OCI-LY1 (cell line): Measurements from ENCODE around the gene COX4I1.

ENCODE experiments used
- H2AFZ ChIP-seq: fragments of 200-600 bp; sonication (generic), shearing (Covaris generic); 2 replicates; pipeline ENCODE4 v1.6.0; 2014; ENCODE audit warnings: antibody characterized with exemption, mild to moderate bottlenecking, low read length
- H3F3A ChIP-seq: fragments of 200-600 bp; sonication (generic), shearing (Covaris generic); 2 replicates; pipeline ENCODE4 v1.6.0; 2014; ENCODE audit warnings: mild to moderate bottlenecking, antibody characterized with exemption, low read length, moderate library complexity; ENCODE audit not compliant: insufficient read depth
- H3K27ac ChIP-seq: fragments of 200-600 bp; sonication (generic); 2 replicates; pipeline ENCODE4 v1.5.1; 2014; ENCODE audit warnings: low read length, mixed run types, mild to moderate bottlenecking, low read depth; ENCODE audit not compliant: poor library complexity, severe bottlenecking
- H3K27me3 ChIP-seq: fragments of 200-600 bp; sonication (generic); 2 replicates; pipeline ENCODE4 v1.6.0; 2014; ENCODE audit warnings: antibody characterized with exemption, mild to moderate bottlenecking, low read length, moderate library complexity; ENCODE audit not compliant: insufficient read depth
- H3K36me3 ChIP-seq: fragments of 200-600 bp; sonication (generic); 2 replicates; pipeline ENCODE4 v1.6.1; 2014; ENCODE audit warnings: mild to moderate bottlenecking, antibody characterized with exemption, low read length, moderate library complexity, mixed read lengths; ENCODE audit not compliant: insufficient read depth
- H3K4me1 ChIP-seq: fragments of 200-600 bp; sonication (generic); 2 replicates; pipeline ENCODE4 v1.5.1; 2014; ENCODE audit warnings: mild to moderate bottlenecking, low read length, moderate library complexity; ENCODE audit not compliant: insufficient read depth, severe bottlenecking
- H3K4me2 ChIP-seq: fragments of 200-600 bp; sonication (generic), shearing (Covaris generic); 2 replicates; pipeline ENCODE4 v1.6.1; 2014; ENCODE audit warnings: low read length
- H3K4me3 ChIP-seq: fragments of 200-600 bp; sonication (generic); 2 replicates; pipeline ENCODE4 v1.5.1; 2014; ENCODE audit warnings: low read length, low read depth, mild to moderate bottlenecking, mixed read lengths; ENCODE audit not compliant: poor library complexity, severe bottlenecking
- H3K79me2 ChIP-seq: fragments of 200-600 bp; shearing (Covaris generic); 2 replicates; pipeline ENCODE4 v1.6.1; 2016; ENCODE audit warnings: mixed run types, low read length, mixed read lengths; ENCODE audit not compliant: insufficient read depth
- H3K9ac ChIP-seq: fragments of 200-600 bp; sonication (generic), shearing (Covaris generic); 2 replicates; pipeline ENCODE4 v1.6.1; 2014; ENCODE audit warnings: mild to moderate bottlenecking, low read length, mixed read lengths
- H3K9me2 ChIP-seq: fragments of 200-600 bp; sonication (generic), shearing (Covaris generic); 2 replicates; pipeline ENCODE4 v1.6.1; 2014; ENCODE audit warnings: low read depth, mild to moderate bottlenecking, low read length, mixed read lengths
- H3K9me3 ChIP-seq: fragments of 200-600 bp; shearing (Covaris generic); 2 replicates; pipeline ENCODE4 v1.6.1; 2014; ENCODE audit warnings: low read length, mixed read lengths
- H4K20me1 ChIP-seq: fragments of 200-600 bp; sonication (generic), shearing (Covaris generic); 2 replicates; pipeline ENCODE4 v1.6.0; 2016; ENCODE audit warnings: mild to moderate bottlenecking, low read length; ENCODE audit not compliant: insufficient read depth
- CTCF ChIP-seq: fragments of 200-600 bp; sonication (generic), shearing (Covaris generic); IDR thresholded peaks from 2 replicates; pipeline ENCODE4 v1.5.1; 2017; ENCODE audit warnings: mild to moderate bottlenecking, antibody characterized with exemption, low read length, moderate library complexity, mixed read lengths
- EZH2 ChIP-seq: fragments of 200-600 bp; sonication (generic), shearing (Covaris generic); IDR thresholded peaks from 2 replicates; pipeline ENCODE4 v1.8.0; 2017; ENCODE audit warnings: borderline replicate concordance, mixed run types, mild to moderate bottlenecking, antibody characterized with exemption, low read length, moderate library complexity, mixed read lengths

Gene COX4I1

GRCh38 chr16:85763616-85764015, 35.9 kb upstream of the COX4I1 start:
- H3K9me2 ChIP-seq: no peaks in the 10 kb centered on the region
- no peaks in the 10 kb centered on the region for H3K36me3 ChIP-seq
- no peak overlapping the region for H3K9ac ChIP-seq
- no peak overlapping the region for H2AFZ ChIP-seq
- H3K9me3 ChIP-seq: no peaks in the 10 kb centered on the region
- H3K79me2 ChIP-seq: no peaks in the 10 kb centered on the region
- TF ChIP-seq EZH2 (no peak), CTCF (no peak)
- H3K4me1 ChIP-seq: peaks cover 10% of the 10 kb centered on the region
- H3K27me3 ChIP-seq: no peaks in the 10 kb centered on the region
- H3K4me2 ChIP-seq: no peak overlapping the region
- no peak overlapping the region for H3K4me3 ChIP-seq
- no peaks in the 10 kb centered on the region for H3F3A ChIP-seq
- no peaks in the 10 kb centered on the region for H4K20me1 ChIP-seq
- no peak overlapping the region for H3K27ac ChIP-seq

GRCh38 chr16:85765211-85765610, 34.3 kb upstream of the COX4I1 start:
- Histone ChIP-seq H3K4me3 (no peak overlapping the region), H3K4me2 (no peak overlapping the region), H3K9ac (no peak overlapping the region), H3K36me3 (no peaks in the 10 kb centered on the region), H3K27me3 (no peaks in the 10 kb centered on the region), H3K9me2 (no peaks in the 10 kb centered on the region), H3K9me3 (no peaks in the 10 kb centered on the region), H2AFZ (no peak overlapping the region), H3K27ac (no peak overlapping the region), H3F3A (no peaks in the 10 kb centered on the region), H3K79me2 (no peaks in the 10 kb centered on the region), H4K20me1 (no peaks in the 10 kb centered on the region), H3K4me1 (no peaks in the 10 kb centered on the region)
- TF ChIP-seq CTCF (no peak), EZH2 (no peak)

GRCh38 chr16:85765767-85766166, 33.7 kb upstream of the COX4I1 start:
- Histone ChIP-seq H3K4me2 (no peak overlapping the region), H3K9me3 (no peaks in the 10 kb centered on the region)
- no peak for TF ChIP-seq EZH2
- no peak for TF ChIP-seq CTCF

More at GRCh38 chr16:85765767-85766166, 33.7 kb upstream of the COX4I1 start:
- Histone ChIP-seq H3K9me2 (no peaks in the 10 kb centered on the region), H3K4me1 (no peaks in the 10 kb centered on the region), H3K27me3 (no peaks in the 10 kb centered on the region), H3K79me2 (no peaks in the 10 kb centered on the region), H3K4me3 (no peak overlapping the region), H3F3A (no peaks in the 10 kb centered on the region), H2AFZ (no peak overlapping the region), H4K20me1 (no peaks in the 10 kb centered on the region), H3K27ac (no peak overlapping the region), H3K9ac (no peak overlapping the region), H3K36me3 (no peaks in the 10 kb centered on the region)
